Kidney (tissue), 14 donors: Measurements from ENCODE around the gene NUP160. TPM values are rescaled to one million over a fixed set of nuclear protein-coding genes. Genes with fewer than 3 reads are reported as not detected.
"Not testable (repeated sequence)": the region's sequence is repeated elsewhere in the genome, so short reads cannot be mapped to it uniquely, and the experiment has no call there.

Experiments used
- DNase-seq, 5 donors: peaks; one replicate each; pipeline ENCODE4 v3.0.0-alpha.2; 2013 to 2020
- FAIRE-seq: peaks from 2 replicates; lab custom pipeline; 2012; peaks lifted over from hg19 to GRCh38; lab: Jason Lieb, UNC
- H3K27ac ChIP-seq, 2 donors: one replicate each; pipeline ENCODE4 v1.7.0; 2013; ENCODE audit warnings: low read depth in 2 of 2, low read length in 2 of 2, inconsistent platforms in 1 of 2
- H3K27me3 ChIP-seq: one replicate; pipeline ENCODE4 v1.7.1; 2013; ENCODE audit warnings: low read length, inconsistent platforms; ENCODE audit not compliant: control insufficient read depth, insufficient read depth
- H3K36me3 ChIP-seq, 3 donors: one replicate each; pipeline versions ENCODE4 v1.7.0 to v1.7.1; 2013; ENCODE audit warnings: low read length in 3 of 3, control low read depth in 1 of 3, inconsistent platforms in 1 of 3; ENCODE audit not compliant: insufficient read depth in 3 of 3, control insufficient read depth in 2 of 3
- H3K4me1 ChIP-seq, 3 donors: one replicate each; pipeline versions ENCODE4 v1.7.0 to v1.7.1; 2013; ENCODE audit warnings: low read length in 3 of 3, inconsistent platforms in 1 of 3, low read depth in 1 of 3; ENCODE audit not compliant: control insufficient read depth in 2 of 3, insufficient read depth in 2 of 3
- H3K4me3 ChIP-seq, 3 donors: one replicate each; pipeline versions ENCODE4 v1.7.0 to v1.8.1; 2013; ENCODE audit warnings: low read length in 3 of 3, control low read depth in 1 of 3, inconsistent platforms in 1 of 3
- H3K9ac ChIP-seq, 3 donors: one replicate each; pipeline versions ENCODE4 v1.7.0 to v1.7.1; 2013; ENCODE audit warnings: low read length in 3 of 3, control low read depth in 1 of 3, inconsistent platforms in 1 of 3
- H3K9me3 ChIP-seq, 3 donors: one replicate each; pipeline versions ENCODE4 v1.7.0 to v1.7.1; 2013; ENCODE audit warnings: low read length in 3 of 3, control low read depth in 1 of 3, inconsistent platforms in 1 of 3; ENCODE audit not compliant: control insufficient read depth in 2 of 3, insufficient read depth in 1 of 3
- CTCF ChIP-seq: IDR thresholded peaks from 3 replicates; pipeline ENCODE4 v1.5.1; 2012; ENCODE audit warnings: mild to moderate bottlenecking, moderate library complexity, borderline replicate concordance; ENCODE audit not compliant: insufficient read depth; ENCODE audit errors: extremely low read depth
- intact Hi-C: fragments of 100-400 bp; cut with DNase I; formaldehyde crosslinking; loops from one replicate; pipeline ENCODE4 v1.11.1; 2022
- polyA plus RNA-seq: library from polyadenylated mRNA; stranded (reverse); fragments of 350-450 nt; fragmentation: Illumina TruSeq; extraction: RNeasy Lipid Tissue Mini Kit (QIAGEN cat#74804); gene quantifications from one replicate; pipeline ENCODE4 v1.2.3, GENCODE V29; 2014; ENCODE audit warnings: low read depth, low replicate concordance; ENCODE audit not compliant: insufficient read depth
- total RNA-seq: library from RNA; stranded (reverse); fragmentation: NEBNext Ultra II Directional; extraction: Animal tissue kit (Norgen Biotek cat#: 25700); gene quantifications from one replicate; pipeline ENCODE4 v1.2.1, GENCODE V29; 2021
- donor health status: control.
- donor health status: control.
- donor health status: control.
- donor health status: control.
- donor health status: control.
- donor health status: DM: yes; HTN: yes; CAD: no.
- donor health status: Normal renal cell carcinoma (clear cell type).

The NUP160 gene
- total and polyA plus RNA-seq, 2 donors from 2014 or later, result 6.8 to 39.3 TPM

- FAIRE-seq, result no peak
- TF ChIP-seq CTCF, result no peak
- no peak overlapping the region for H3K4me3 ChIP-seq
- intact Hi-C loops, result no loop called here
- no peak overlapping the region for H3K27ac ChIP-seq
- H3K36me3 ChIP-seq, result peaks cover 4 to 19% (median 8%) of the 10 kb centered on the region in 3 donors
- DNase-seq, result no peak
- H3K4me1 ChIP-seq, result no peaks in the 10 kb centered on the region
- H3K27me3 ChIP-seq, result no peaks in the 10 kb centered on the region
- H3K9me3 ChIP-seq, result no peaks in the 10 kb centered on the region
- H3K9ac ChIP-seq, result no peak overlapping the region
These were observed 28.4 kb downstream of the NUP160 start for GRCh38 chr11:47819743-47820142.

GRCh38 chr11:47800759-47801158 lies 47.4 kb downstream of the NUP160 start:
- FAIRE-seq (no peak), DNase-seq (no peak)
- Histone ChIP-seq H3K36me3 (peaks cover 10 to 35% (median 25%) of the 10 kb centered on the region in 3 donors), H3K4me3 (no peak overlapping the region), H3K9ac (no peak overlapping the region), H3K4me1 (no peaks in the 10 kb centered on the region), H3K27ac (no peak overlapping the region), H3K9me3 (no peaks in the 10 kb centered on the region), H3K27me3 (no peaks in the 10 kb centered on the region)
- no peak for TF ChIP-seq CTCF
- intact Hi-C loops, result no loop called here

GRCh38 chr11:47797633-47798032 lies 50.5 kb downstream of the NUP160 start:
- no peak overlapping the region for H3K27ac ChIP-seq
- no peak overlapping the region for H3K4me3 ChIP-seq
- no peaks in the 10 kb centered on the region for H3K27me3 ChIP-seq
- no peak overlapping the region for H3K9ac ChIP-seq
- intact Hi-C loops, result no loop called here
- H3K4me1 ChIP-seq, result no peaks in the 10 kb centered on the region
- peaks cover 6 to 35% (median 21%) of the 10 kb centered on the region in 3 donors for H3K36me3 ChIP-seq
- FAIRE-seq (no peak), DNase-seq (no peak)
- no peaks in the 10 kb centered on the region for H3K9me3 ChIP-seq
- no peak for TF ChIP-seq CTCF

GRCh38 chr11:47791774-47792430 lies 56.2 kb downstream of the NUP160 start:
- intact Hi-C loops, result no loop called here
- DNase-seq, result no peak
- H3K9ac ChIP-seq, result no peak overlapping the region

DNA sequence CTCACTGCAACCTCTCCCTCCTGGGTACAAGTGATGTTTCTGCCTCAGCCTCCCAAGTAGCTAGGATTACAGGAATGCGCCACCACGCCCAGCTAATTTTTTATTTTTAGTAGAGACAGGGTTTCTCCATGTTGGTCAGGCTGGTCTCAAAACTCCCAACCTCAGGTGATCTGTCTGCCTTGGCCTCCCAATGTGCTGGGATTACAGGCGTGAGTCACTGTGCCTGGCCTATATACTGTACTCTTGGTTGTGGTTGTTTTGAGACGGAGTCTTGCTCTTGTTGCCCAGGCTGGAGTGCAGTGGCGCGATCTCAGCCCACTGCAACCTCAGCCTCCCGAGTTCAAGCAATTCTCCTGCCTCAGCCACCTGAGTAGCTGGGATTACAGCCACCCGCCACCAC lies 58.1 kb downstream of the NUP160 start:
- H3K9ac ChIP-seq, H3K4me1 ChIP-seq, H3K9me3 ChIP-seq, H3K4me3 ChIP-seq, H3K27ac ChIP-seq, H3K27me3 ChIP-seq, DNase-seq, FAIRE-seq, intact Hi-C loops: not testable (repeated sequence)
- peaks cover 6 to 23% (median 19%) of the 10 kb centered on the region in 3 donors for H3K36me3 ChIP-seq

More at GRCh38 chr11:47791774-47792430, 56.2 kb downstream of the NUP160 start:
- TF ChIP-seq CTCF, result no peak
- no peak overlapping the region for H3K27ac ChIP-seq
- no peaks in the 10 kb centered on the region for H3K9me3 ChIP-seq
- H3K36me3 ChIP-seq, result peaks cover 5 to 11% (median 8%) of the 10 kb centered on the region in 3 donors
- H3K27me3 ChIP-seq, result no peaks in the 10 kb centered on the region
- FAIRE-seq, result no peak
- H3K4me3 ChIP-seq, result no peak overlapping the region
- no peaks in the 10 kb centered on the region for H3K4me1 ChIP-seq
